WTC11 (cell line): ENCODE results near the gene CD74. TPM values are rescaled to one million over a fixed set of nuclear protein-coding genes. Genes with fewer than 3 reads are reported as not detected.

ENCODE experiments used
- ATAC-seq: fragments of 200-7000 bp; cut with Tn5 transposase; 2 replicates; pipeline ENCODE4 v1.10.0; 2021; ENCODE audit warnings: mild to moderate bottlenecking, moderate library complexity
- CTCF ChIA-PET: fragments of 300-600 bp; sonication (Branson Sonifier 250); formaldehyde crosslinking; loops from one replicate; lab custom pipeline; 2021; ENCODE audit warnings: antibody characterized with exemption; lab: Charles Lee
- POLR2A ChIA-PET: fragments of 350-600 bp; sonication (Branson Sonifier 250); formaldehyde crosslinking; loops from one replicate; lab custom pipeline; 2021; ENCODE audit warnings: antibody characterized with exemption; lab: Charles Lee
- DNase-seq: peaks from one replicate; pipeline ENCODE4 v3.0.0; 2021; ENCODE audit warnings: low spot score
- H3K27ac Mint-ChIP-seq: 2 replicates; pipeline ENCODE4 v1.8.0; 2021; ENCODE audit warnings: mixed read lengths
- H3K27me3 Mint-ChIP-seq: 2 replicates; pipeline ENCODE4 v1.8.0; 2021; ENCODE audit warnings: low read depth, mild to moderate bottlenecking, moderate library complexity, mixed read lengths
- H3K36me3 Mint-ChIP-seq: 2 replicates; pipeline ENCODE4 v1.8.0; 2021; ENCODE audit warnings: mixed read lengths
- H3K4me1 Mint-ChIP-seq: 2 replicates; pipeline ENCODE4 v1.8.0; 2022; ENCODE audit warnings: mixed read lengths
- H3K4me3 Mint-ChIP-seq: 2 replicates; pipeline ENCODE4 v1.8.0; 2021; ENCODE audit warnings: mild to moderate bottlenecking, moderate library complexity, mixed read lengths
- H3K9me3 Mint-ChIP-seq: 2 replicates; pipeline ENCODE4 v1.8.0; 2021; ENCODE audit warnings: mixed read lengths
- CBFB ChIP-seq: sonication (generic); formaldehyde crosslinking; IDR thresholded peaks from 2 replicates; pipeline ENCODE4 v1.8.1; 2022; ENCODE audit warnings: mild to moderate bottlenecking, low read depth, missing genetic modification reagents
- ELF4 ChIP-seq: sonication (generic); formaldehyde crosslinking; IDR thresholded peaks from 2 replicates; pipeline ENCODE4 v1.8.1; 2022; ENCODE audit warnings: low read depth, mild to moderate bottlenecking, moderate library complexity, missing genetic modification reagents
- FOXP4 ChIP-seq: sonication (generic); formaldehyde crosslinking; IDR thresholded peaks from 2 replicates; pipeline ENCODE4 v1.8.0; 2022; ENCODE audit warnings: mild to moderate bottlenecking, missing genetic modification reagents
- IRF1 ChIP-seq: sonication (generic); formaldehyde crosslinking; IDR thresholded peaks from 2 replicates; pipeline ENCODE4 v1.8.0; 2023; ENCODE audit warnings: missing genetic modification reagents
- JUN ChIP-seq: sonication (generic); formaldehyde crosslinking; IDR thresholded peaks from 2 replicates; pipeline ENCODE4 v1.8.0; 2023; ENCODE audit warnings: mild to moderate bottlenecking, missing genetic modification reagents
- NR3C1 ChIP-seq: sonication (generic); formaldehyde crosslinking; conservative IDR thresholded peaks from 2 replicates; pipeline ENCODE4 v1.8.1; 2023; ENCODE audit warnings: low read depth, mild to moderate bottlenecking, missing genetic modification reagents
- PRRX2 ChIP-seq: fragments of 250-450 bp; sonication (Bioruptor Pico); IDR thresholded peaks from 2 replicates; pipeline ENCODE4 v1.8.0; 2021; ENCODE audit warnings: mild to moderate bottlenecking
- SMAD3 ChIP-seq: sonication (generic); formaldehyde crosslinking; IDR thresholded peaks from 2 replicates; pipeline ENCODE4 v1.8.0; 2022; ENCODE audit warnings: missing genetic modification reagents, mild to moderate bottlenecking, borderline replicate concordance
- SP1 ChIP-seq: sonication (generic); formaldehyde crosslinking; conservative IDR thresholded peaks from 2 replicates; pipeline ENCODE4 v1.8.1; 2022; ENCODE audit warnings: missing genetic modification reagents
- USF2 ChIP-seq: sonication (generic); formaldehyde crosslinking; IDR thresholded peaks from 2 replicates; pipeline ENCODE4 v1.8.1; 2023; ENCODE audit warnings: mild to moderate bottlenecking, missing genetic modification reagents, moderate library complexity
- ZNF121 ChIP-seq: sonication (generic); formaldehyde crosslinking; IDR thresholded peaks from 2 replicates; pipeline ENCODE4 v1.8.0; 2023; ENCODE audit warnings: missing genetic modification reagents
- ZNF138 ChIP-seq: sonication (generic); formaldehyde crosslinking; conservative IDR thresholded peaks from 2 replicates; pipeline ENCODE4 v1.8.1; 2022; ENCODE audit warnings: mild to moderate bottlenecking, moderate library complexity, missing genetic modification reagents
- ZNF232 ChIP-seq: sonication (generic); formaldehyde crosslinking; IDR thresholded peaks from 2 replicates; pipeline ENCODE4 v1.8.0; 2022; ENCODE audit warnings: mild to moderate bottlenecking, missing genetic modification reagents
- total RNA-seq: library from RNA; stranded (reverse); gene quantifications from 3 replicates; pipeline ENCODE4 v1.2.3, GENCODE V29; 2021

CD74 gene
- total RNA-seq, 1 experiment from 2014 or later = 28.2 TPM

- no peak for TF ChIP-seq ZNF138 (CRISPR knock-in tag)
Observed at GRCh38 chr5:150404941-150405816, 7.5 kb downstream of the CD74 start (continued).

- CTCF ChIA-PET = interaction anchor here (1.7 to 1.8 kb wide), 2 partner anchors 32 to 45 kb away, joined by 5 to 6 read pairs; partner anchors contain the start of gene RPS14
- POLR2A ChIA-PET = no interaction called here
- no peak overlapping the region for H3K27ac Mint-ChIP-seq
- TF ChIP-seq NR3C1 (CRISPR knock-in tag) = no peak
- no peak for TF ChIP-seq ELF4
- no peak for TF ChIP-seq CBFB (CRISPR knock-in tag)
- no peak for TF ChIP-seq JUN (CRISPR knock-in tag)
- peaks cover 14% of the 10 kb centered on the region for H3K36me3 Mint-ChIP-seq
- no peak for DNase-seq
- H3K4me3 Mint-ChIP-seq = no peak overlapping the region
- no peaks in the 10 kb centered on the region for H3K9me3 Mint-ChIP-seq
- ATAC-seq = no peak
- peaks cover 8% of the 10 kb centered on the region for H3K4me1 Mint-ChIP-seq
- no peaks in the 10 kb centered on the region for H3K27me3 Mint-ChIP-seq
Observed at GRCh38 chr5:150404535-150404934, 8.2 kb downstream of the CD74 start.

- DNase-seq = no peak
- no peak for ATAC-seq
- peaks cover 8% of the 10 kb centered on the region for H3K4me1 Mint-ChIP-seq
- no peak for TF ChIP-seq FOXP4 (CRISPR knock-in tag)
- TF ChIP-seq, all 79 proteins: peak for 0
- CTCF ChIA-PET = interaction anchor here (1.8 kb wide), 1 partner anchor 32 kb away, joined by 5 read pairs; no protein-coding TSS in a partner anchor
- H3K27ac Mint-ChIP-seq = no peak overlapping the region
- POLR2A ChIA-PET = no interaction called here
- no peaks in the 10 kb centered on the region for H3K9me3 Mint-ChIP-seq
- no peaks in the 10 kb centered on the region for H3K27me3 Mint-ChIP-seq
- peaks cover 16% of the 10 kb centered on the region for H3K36me3 Mint-ChIP-seq
- H3K4me3 Mint-ChIP-seq = no peak overlapping the region
Observed at GRCh38 chr5:150404121-150404520, 8.6 kb downstream of the CD74 start.

GRCh38 chr5:150402901-150403342, 9.8 kb downstream of the CD74 start:
- no peak for TF ChIP-seq PRRX2 (CRISPR knock-in tag)
- no peak for TF ChIP-seq IRF1 (CRISPR knock-in tag)
- no peak for TF ChIP-seq FOXP4 (CRISPR knock-in tag)
- no peak for TF ChIP-seq ZNF232 (CRISPR knock-in tag)
- TF ChIP-seq USF2 (CRISPR knock-in tag) = no peak
- no peak for TF ChIP-seq ZNF121 (CRISPR knock-in tag)
- TF ChIP-seq SP1 = no peak
- TF ChIP-seq SMAD3 (CRISPR knock-in tag) = no peak
- Mint-ChIP-seq H3K27me3 (no peaks in the 10 kb centered on the region), H3K9me3 (no peaks in the 10 kb centered on the region), H3K4me3 (no peak overlapping the region), H3K36me3 (peaks cover 28% of the 10 kb centered on the region), H3K27ac (no peak overlapping the region; the same call in 1 of the 2 replicates), H3K4me1 (peaks cover 2% of the 10 kb centered on the region; the same call in 1 of the 2 replicates)
- ChIA-PET CTCF (interaction anchor here (1.4 kb wide), 1 partner anchor 37 kb away, joined by 3 read pairs; no protein-coding TSS in a partner anchor), POLR2A (no interaction called here)
- ATAC-seq = no peak
- DNase-seq = no peak
